COR-L47 (cell line): Measurements from ENCODE around the gene IFNA5.
A peak's percentile ranks its signal among the peaks of the same experiment; 100 is the strongest.

Source experiments
- DNase-seq: peaks from one replicate; lab custom pipeline; 2025; lab: John Stamatoyannopoulos, UW

Gene IFNA5

GRCh38 chr9:21305213-21305612 lies at the start of gene IFNA5:
IFNA5 (minus strand) TSS chr9:21305313; CDS start chr9:21305256, 57 bp downstream.
- DNase-seq, result no peak

GRCh38 chr9:21350787-21351186 lies 45.7 kb upstream of the IFNA5 start, which contains the start of gene IFNA6:
IFNA6 (minus strand) TSS chr9:21350887; CDS start chr9:21350887, 0 bp downstream.
- no peak for DNase-seq

GRCh38 chr9:21348430-21348970 lies 43.4 kb upstream of the IFNA5 start:
- DNase-seq, result no peak

- no peak for DNase-seq
Observed at GRCh38 chr9:21340735-21341134, 35.6 kb upstream of the IFNA5 start.

- no peak for DNase-seq
Observed at GRCh38 chr9:21336457-21336856, 31.3 kb upstream of the IFNA5 start.

GRCh38 chr9:21334701-21335632 lies 29.9 kb upstream of the IFNA5 start, which contains the start of gene KLHL9:
KLHL9 (minus strand) TSS chr9:21335404; CDS start chr9:21334859, 545 bp downstream.
- peak; percentile 91 for DNase-seq

- no peak for DNase-seq
Observed at GRCh38 chr9:21333226-21333625, 28.1 kb upstream of the IFNA5 start.

GRCh38 chr9:21331676-21332402 lies 26.7 kb upstream of the IFNA5 start:
- DNase-seq, result no peak

- peak; percentile 32 for DNase-seq
Observed at GRCh38 chr9:21326526-21327139, 21.5 kb upstream of the IFNA5 start.

- no peak for DNase-seq
Observed at GRCh38 chr9:21324047-21324446, 18.9 kb upstream of the IFNA5 start.

- DNase-seq, result no peak
Observed at GRCh38 chr9:21322911-21323461, 17.9 kb upstream of the IFNA5 start.

- no peak for DNase-seq
Observed at GRCh38 chr9:21320465-21320864, 15.4 kb upstream of the IFNA5 start.

- peak; percentile 23 for DNase-seq
Observed at GRCh38 chr9:21317956-21318923, 13.1 kb upstream of the IFNA5 start.

- no peak for DNase-seq
Observed at GRCh38 chr9:21316860-21317259, 11.7 kb upstream of the IFNA5 start.

- DNase-seq, result no peak
Observed at GRCh38 chr9:21316032-21316842, 11.1 kb upstream of the IFNA5 start.

- no peak for DNase-seq
Observed at GRCh38 chr9:21314152-21314551, 9.0 kb upstream of the IFNA5 start.

- DNase-seq, result no peak
Observed at GRCh38 chr9:21311889-21312288, 6.8 kb upstream of the IFNA5 start.

GRCh38 chr9:21295992-21296391 lies 9.1 kb downstream of the IFNA5 start:
- no peak for DNase-seq

- DNase-seq, result no peak
Observed at GRCh38 chr9:21294904-21295538, 10.1 kb downstream of the IFNA5 start.
